Activated T-helper 1 cell treated with anti-CD3 and anti-CD28 coated beads, Interleukin-12 subunit alpha, Interleukin-12 subunit beta, Interleukin-2, Interleukin-4 antibody, amounts not matched to agents 30 ng/mL and 10 ng/mL and 1 ng/mL, durations not matched to agents 14 hours and 24 hours and 36 hours (primary cell): ENCODE measurements around the gene MCC. TPM values are rescaled to one million over a fixed set of nuclear protein-coding genes. Genes with fewer than 3 reads are reported as not detected.

Experiments used
- DNase-seq: peaks from one replicate; pipeline ENCODE4 v3.0.0; 2021; ENCODE audit warnings: low spot score
- H3K27ac Mint-ChIP-seq: one replicate; pipeline ENCODE4 v1.8.0; 2021; ENCODE audit warnings: mild to moderate bottlenecking, mixed read lengths
- H3K27me3 Mint-ChIP-seq: one replicate; pipeline ENCODE4 v1.8.0; 2022; ENCODE audit warnings: mild to moderate bottlenecking, moderate library complexity, mixed read lengths; ENCODE audit not compliant: insufficient read depth
- H3K36me3 Mint-ChIP-seq: one replicate; pipeline ENCODE4 v1.8.0; 2021; ENCODE audit warnings: low read depth, mixed read lengths
- H3K4me1 Mint-ChIP-seq: one replicate; pipeline ENCODE4 v1.8.0; 2021; ENCODE audit warnings: low read depth, mixed read lengths
- H3K4me3 Mint-ChIP-seq: one replicate; pipeline ENCODE4 v1.8.0; 2021; ENCODE audit warnings: mild to moderate bottlenecking, moderate library complexity, mixed read lengths
- H3K9me3 Mint-ChIP-seq: one replicate; pipeline ENCODE4 v1.8.0; 2021; ENCODE audit warnings: mixed read lengths
- intact Hi-C: fragments of 100-400 bp; cut with micrococcal nuclease; formaldehyde crosslinking; loops from one replicate; pipeline ENCODE4 v1.15.1; 2024
- total RNA-seq: library from RNA; stranded (reverse); gene quantifications from 2 replicates; pipeline ENCODE4 v1.2.3, GENCODE V29; 2022

Gene MCC
- total RNA-seq, 1 donor from 2014 or later, result 1.3 TPM

- no peak overlapping the region for H3K27ac Mint-ChIP-seq
- intact Hi-C loops, result no loop called here
Measured at GRCh38 chr5:113036321-113036720, 451.9 kb downstream of the MCC start.

GRCh38 chr5:113035096-113035495 lies 453.2 kb downstream of the MCC start:
- Mint-ChIP-seq H3K27ac (no peak overlapping the region), H3K4me3 (no peak overlapping the region)

More at GRCh38 chr5:113036321-113036720, 451.9 kb downstream of the MCC start:
- H3K9me3 Mint-ChIP-seq, result no peaks in the 10 kb centered on the region
- no peak overlapping the region for H3K4me3 Mint-ChIP-seq
- no peak for DNase-seq
- H3K4me1 Mint-ChIP-seq, result no peaks in the 10 kb centered on the region
- no peaks in the 10 kb centered on the region for H3K36me3 Mint-ChIP-seq
- H3K27me3 Mint-ChIP-seq, result peaks cover 6% of the 10 kb centered on the region

GRCh38 chr5:113034182-113034773 lies 454.0 kb downstream of the MCC start:
- no peaks in the 10 kb centered on the region for H3K9me3 Mint-ChIP-seq
- peaks cover 2% of the 10 kb centered on the region for H3K36me3 Mint-ChIP-seq
- H3K27ac Mint-ChIP-seq, result no peak overlapping the region
- H3K4me3 Mint-ChIP-seq, result no peak overlapping the region
- intact Hi-C loops, result no loop called here
- H3K4me1 Mint-ChIP-seq, result no peaks in the 10 kb centered on the region
- DNase-seq, result no peak
- H3K27me3 Mint-ChIP-seq, result peaks cover 6% of the 10 kb centered on the region

More at GRCh38 chr5:113035096-113035495, 453.2 kb downstream of the MCC start:
- Mint-ChIP-seq H3K36me3 (no peaks in the 10 kb centered on the region), H3K4me1 (no peaks in the 10 kb centered on the region), H3K27me3 (peaks cover 6% of the 10 kb centered on the region), H3K9me3 (no peaks in the 10 kb centered on the region)
- intact Hi-C loops, result no loop called here
- no peak for DNase-seq

- Mint-ChIP-seq H3K27ac (no peak overlapping the region), H3K36me3 (peaks cover 7% of the 10 kb centered on the region), H3K4me1 (no peaks in the 10 kb centered on the region), H3K27me3 (peaks cover 1% of the 10 kb centered on the region), H3K9me3 (no peaks in the 10 kb centered on the region), H3K4me3 (no peak overlapping the region)
- DNase-seq, result no peak
- intact Hi-C loops, result no loop called here
Measured at GRCh38 chr5:113031557-113031956, 456.7 kb downstream of the MCC start.

GRCh38 chr5:113031104-113031503 lies 457.1 kb downstream of the MCC start:
- intact Hi-C loops, result no loop called here
- H3K4me3 Mint-ChIP-seq, result no peak overlapping the region

GRCh38 chr5:113029614-113030013 lies 458.6 kb downstream of the MCC start:
- no peaks in the 10 kb centered on the region for H3K9me3 Mint-ChIP-seq
- intact Hi-C loops, result no loop called here
- H3K4me1 Mint-ChIP-seq, result no peaks in the 10 kb centered on the region
- H3K36me3 Mint-ChIP-seq, result peaks cover 15% of the 10 kb centered on the region
- no peak for DNase-seq
- no peak overlapping the region for H3K4me3 Mint-ChIP-seq
- H3K27ac Mint-ChIP-seq, result no peak overlapping the region
- peaks cover 1% of the 10 kb centered on the region for H3K27me3 Mint-ChIP-seq

More at GRCh38 chr5:113031104-113031503, 457.1 kb downstream of the MCC start:
- Mint-ChIP-seq H3K4me1 (no peaks in the 10 kb centered on the region), H3K9me3 (no peaks in the 10 kb centered on the region), H3K36me3 (peaks cover 9% of the 10 kb centered on the region), H3K27me3 (peaks cover 1% of the 10 kb centered on the region), H3K27ac (no peak overlapping the region)
- DNase-seq, result no peak

GRCh38 chr5:113027431-113027830 lies 460.8 kb downstream of the MCC start:
- H3K4me1 Mint-ChIP-seq, result peaks cover 15% of the 10 kb centered on the region
- intact Hi-C loops, result no loop called here
- H3K9me3 Mint-ChIP-seq, result no peaks in the 10 kb centered on the region
- peaks cover 15% of the 10 kb centered on the region for H3K36me3 Mint-ChIP-seq
- no peak overlapping the region for H3K4me3 Mint-ChIP-seq
- H3K27me3 Mint-ChIP-seq, result peaks cover 1% of the 10 kb centered on the region
- no peak overlapping the region for H3K27ac Mint-ChIP-seq
- no peak for DNase-seq

GRCh38 chr5:113027015-113027414 lies 461.2 kb downstream of the MCC start:
- DNase-seq, result no peak
- Mint-ChIP-seq H3K36me3 (peaks cover 15% of the 10 kb centered on the region), H3K4me1 (peaks cover 20% of the 10 kb centered on the region), H3K27me3 (peaks cover 1% of the 10 kb centered on the region), H3K27ac (no peak overlapping the region), H3K4me3 (no peak overlapping the region), H3K9me3 (no peaks in the 10 kb centered on the region)
- intact Hi-C loops, result no loop called here

GRCh38 chr5:113026211-113026610 lies 462.0 kb downstream of the MCC start:
- no peak for DNase-seq
- intact Hi-C loops, result no loop called here
- peaks cover 28% of the 10 kb centered on the region for H3K4me1 Mint-ChIP-seq
- H3K9me3 Mint-ChIP-seq, result no peaks in the 10 kb centered on the region
- H3K27me3 Mint-ChIP-seq, result no peaks in the 10 kb centered on the region
- H3K36me3 Mint-ChIP-seq, result peaks cover 15% of the 10 kb centered on the region
- H3K27ac Mint-ChIP-seq, result no peak overlapping the region
- no peak overlapping the region for H3K4me3 Mint-ChIP-seq

GRCh38 chr5:113025596-113025995 lies 462.7 kb downstream of the MCC start:
- Mint-ChIP-seq H3K36me3 (peaks cover 18% of the 10 kb centered on the region), H3K27me3 (no peaks in the 10 kb centered on the region), H3K9me3 (no peaks in the 10 kb centered on the region), H3K4me3 (no peak overlapping the region), H3K27ac (no peak overlapping the region), H3K4me1 (peaks cover 34% of the 10 kb centered on the region)
- DNase-seq, result no peak
- intact Hi-C loops, result no loop called here

GRCh38 chr5:113024076-113024697 lies 464.1 kb downstream of the MCC start:
- Mint-ChIP-seq H3K27ac (no peak overlapping the region), H3K4me1 (peaks cover 47% of the 10 kb centered on the region), H3K36me3 (peaks cover 18% of the 10 kb centered on the region), H3K9me3 (no peaks in the 10 kb centered on the region), H3K27me3 (no peaks in the 10 kb centered on the region), H3K4me3 (no peak overlapping the region)
- no peak for DNase-seq
- intact Hi-C loops, result no loop called here

- intact Hi-C loops, result loop anchor here (1.0 to 2.0 kb wide), 3 partner anchors 28 to 100 kb away; partner anchors contain the start of genes DCP2 and REEP5
- DNase-seq, result peak; percentile 27
- H3K4me1 Mint-ChIP-seq, result peaks cover 62% of the 10 kb centered on the region
- H3K27ac Mint-ChIP-seq, result peak overlapping the region; percentile 61
- no peaks in the 10 kb centered on the region for H3K9me3 Mint-ChIP-seq
- no peaks in the 10 kb centered on the region for H3K27me3 Mint-ChIP-seq
- H3K36me3 Mint-ChIP-seq, result peaks cover 24% of the 10 kb centered on the region
- peak overlapping the region; percentile 43 for H3K4me3 Mint-ChIP-seq
Measured at GRCh38 chr5:113022661-113023060, 465.6 kb downstream of the MCC start.

- H3K4me3 Mint-ChIP-seq, result peak overlapping the region; percentile 17
- DNase-seq, result no peak
- no peaks in the 10 kb centered on the region for H3K27me3 Mint-ChIP-seq
- peaks cover 21% of the 10 kb centered on the region for H3K36me3 Mint-ChIP-seq
- peak overlapping the region; percentile 37 for H3K27ac Mint-ChIP-seq
- peaks cover 72% of the 10 kb centered on the region for H3K4me1 Mint-ChIP-seq
- intact Hi-C loops, result loop anchor here (1.0 to 2.0 kb wide), 2 partner anchors 42 to 56 kb away; no protein-coding TSS in a partner anchor
- no peaks in the 10 kb centered on the region for H3K9me3 Mint-ChIP-seq
Measured at GRCh38 chr5:113020461-113021273, 467.6 kb downstream of the MCC start.
